IPS DF 19.7 (cell line): ENCODE data around the gene RNF166.
A peak's percentile ranks its signal among the peaks of the same experiment; 100 is the strongest.
"Not testable (repeated sequence)": the region's sequence is repeated elsewhere in the genome, so short reads cannot be mapped to it uniquely, and the experiment has no call there.

ENCODE experiments used
- DNase-seq: peaks from one replicate; pipeline ENCODE4 v3.0.0-alpha.2; 2013; ENCODE audit warnings: low read depth, low spot score

Gene RNF166

DNA sequence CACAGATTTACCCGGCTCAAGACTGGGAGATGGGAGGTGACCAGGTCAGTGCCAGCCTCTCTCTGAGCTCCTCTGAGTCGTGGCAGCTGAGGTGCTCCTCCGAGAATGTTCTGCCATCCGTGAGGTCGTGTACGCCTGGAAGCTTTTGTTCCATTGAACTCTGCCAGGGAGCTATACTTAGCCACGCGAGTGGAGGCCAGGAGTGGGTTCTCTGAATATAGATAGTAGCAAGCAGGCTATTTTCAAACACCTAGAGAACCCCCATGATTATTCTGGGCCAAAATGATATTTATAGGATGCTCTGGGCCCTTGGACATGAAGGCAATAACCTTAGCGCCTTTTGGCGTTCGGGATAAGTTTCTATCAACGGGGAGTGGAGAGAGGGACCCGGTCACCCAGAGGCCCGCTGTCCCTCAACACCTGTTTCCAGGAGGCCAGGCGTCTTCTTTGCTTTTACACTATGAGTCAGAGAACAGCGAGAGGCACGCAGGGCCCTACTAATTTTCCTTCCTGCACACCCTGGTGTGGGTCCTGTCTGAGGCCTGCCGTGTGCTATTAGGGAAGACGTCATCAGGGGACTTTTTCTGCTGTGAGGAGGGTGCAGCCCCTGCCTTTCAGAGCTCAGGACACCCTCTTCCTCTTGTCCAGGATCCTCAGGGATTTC, 32.4 kb downstream of the RNF166 start:
- DNase-seq: no peak

DNA sequence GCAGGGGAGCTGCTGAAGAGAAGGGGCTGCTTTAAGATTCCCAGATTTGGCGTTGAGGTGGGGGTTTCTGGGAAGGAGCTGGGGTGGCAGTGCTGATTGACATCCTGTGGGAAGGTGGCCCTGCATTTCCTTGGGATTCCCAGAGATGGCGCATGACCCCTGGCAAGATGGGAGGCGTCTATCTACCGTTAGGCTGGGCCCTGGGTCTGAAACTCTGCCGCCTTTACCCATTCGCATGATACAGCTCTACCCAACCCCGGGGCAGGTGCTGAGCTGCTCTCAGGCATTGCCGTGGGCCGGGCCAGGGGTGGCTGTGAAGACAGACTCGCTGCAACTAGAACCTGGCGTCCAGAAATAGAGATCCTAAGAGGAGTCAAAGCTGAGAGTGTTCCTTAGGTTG, 33.4 kb downstream of the RNF166 start:
- peak; percentile 50 for DNase-seq

DNA sequence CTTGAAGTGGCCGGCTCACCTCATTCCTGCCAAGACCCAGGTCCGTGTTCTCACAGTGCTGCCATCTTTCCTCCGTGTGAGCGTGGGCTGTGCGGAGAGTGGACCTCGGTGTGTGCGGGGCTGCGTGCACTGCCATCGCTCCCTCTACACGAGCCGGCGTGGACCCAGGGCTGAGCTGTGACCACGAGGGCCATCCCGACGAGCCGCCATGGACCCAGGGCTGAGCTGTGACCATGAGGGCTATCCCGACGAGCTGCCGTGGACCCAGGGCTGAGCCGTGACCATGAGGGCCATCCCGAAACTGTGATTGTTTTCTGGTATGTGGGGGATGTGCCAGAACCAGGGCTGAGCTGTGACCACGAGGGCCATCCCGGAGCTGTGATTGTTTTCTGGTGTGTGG, 34.4 kb downstream of the RNF166 start:
- no peak for DNase-seq

DNA sequence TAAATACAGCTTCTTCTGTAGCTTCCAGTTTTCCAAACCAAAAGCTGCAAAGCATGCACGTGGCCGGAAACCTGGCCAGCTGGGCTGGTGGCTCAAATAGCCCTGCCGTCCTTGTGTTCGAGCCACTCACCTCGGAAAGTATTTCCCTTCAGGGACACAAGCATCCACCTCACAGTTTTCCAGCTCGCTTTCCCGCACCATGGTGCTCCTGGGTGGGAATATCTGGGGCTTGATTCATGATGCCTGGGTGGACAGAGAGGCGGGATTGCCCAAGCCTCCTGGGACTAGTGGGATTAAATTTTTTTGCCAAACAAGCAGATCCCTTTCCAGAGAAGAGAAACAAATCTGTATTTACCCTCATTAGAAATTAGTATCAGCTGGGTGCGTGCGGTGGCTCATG, 36.2 kb downstream of the RNF166 start:
- no peak for DNase-seq

DNA sequence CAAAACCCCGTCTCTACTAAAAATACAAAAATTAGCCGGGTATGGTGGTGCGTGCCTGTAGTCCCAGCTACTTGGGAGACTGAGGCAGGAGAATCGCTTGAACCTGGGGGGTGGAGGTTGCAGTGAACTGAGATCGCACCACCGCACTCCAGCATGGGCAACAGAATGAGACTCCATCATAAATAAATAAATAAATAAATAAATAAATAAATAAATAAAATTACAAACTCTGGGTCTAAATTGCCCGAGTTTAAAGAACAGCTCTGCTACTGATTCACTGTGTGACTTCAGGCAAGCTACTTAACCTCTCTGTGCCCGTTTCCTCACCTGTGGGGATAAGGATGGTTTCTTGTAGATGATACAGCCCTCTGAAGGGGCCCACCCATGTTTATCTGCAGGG, 36.7 kb downstream of the RNF166 start:
- DNase-seq: not testable (repeated sequence)

DNA sequence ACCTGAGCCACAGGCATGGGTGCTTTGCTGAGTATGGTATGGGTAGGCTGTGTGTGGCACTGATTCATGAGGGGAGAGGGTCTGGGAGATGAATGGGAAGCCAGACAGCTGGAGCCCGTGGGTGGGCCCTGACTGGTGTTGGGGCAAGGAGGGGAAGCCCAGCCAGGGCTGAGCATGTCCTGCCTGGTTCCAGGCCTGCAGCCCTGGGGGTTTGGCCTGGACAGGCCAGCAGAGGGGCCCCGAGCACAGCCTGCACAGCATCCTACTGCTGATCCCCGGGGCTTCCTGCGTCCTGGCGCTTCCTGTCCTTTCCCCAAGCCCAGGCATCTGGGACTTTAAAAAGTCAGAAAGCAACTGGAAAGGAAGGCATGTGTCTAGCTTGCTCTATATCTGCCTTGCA, 38.7 kb downstream of the RNF166 start:
- DNase-seq: no peak

DNA sequence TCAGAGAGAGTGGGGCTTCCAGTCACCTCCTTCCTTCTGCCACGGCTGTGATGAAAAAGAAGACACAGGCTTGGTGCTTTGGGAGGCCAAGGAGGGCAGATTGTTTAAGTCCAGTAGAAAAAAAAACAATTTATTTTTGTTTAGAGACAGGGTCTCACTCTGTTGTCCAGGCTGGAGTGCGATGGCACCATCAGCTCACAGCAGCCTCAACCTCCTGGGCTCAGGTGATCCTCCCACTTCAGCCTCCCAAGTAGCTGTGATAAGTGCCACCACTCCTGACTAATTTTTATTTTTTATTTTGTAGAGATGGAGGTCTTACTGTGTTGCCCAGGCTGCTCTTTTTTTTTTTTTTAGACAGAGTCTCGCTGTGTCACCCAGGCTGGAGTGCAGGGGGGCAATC, 40.6 kb downstream of the RNF166 start:
- no peak for DNase-seq

DNA sequence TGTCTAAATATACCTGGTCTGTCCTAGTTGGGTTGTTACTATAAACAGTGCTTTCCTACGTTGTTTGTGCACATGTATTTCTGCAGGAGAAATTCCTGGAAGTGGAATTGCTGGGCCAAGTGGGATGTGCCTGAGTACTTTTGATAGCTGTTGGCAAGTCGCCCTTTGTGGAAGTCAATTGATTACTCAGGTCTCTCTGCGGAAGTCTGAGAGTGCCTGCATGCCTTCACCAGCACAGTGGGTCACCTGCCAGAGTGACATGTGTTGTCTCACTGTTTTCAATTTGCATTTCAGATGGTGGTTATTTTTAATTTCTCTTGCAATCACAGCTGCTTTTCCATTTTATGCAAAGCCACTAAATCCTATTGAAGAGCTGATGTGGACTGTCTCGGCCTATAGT, 41.1 kb downstream of the RNF166 start:
- DNase-seq: no peak

DNA sequence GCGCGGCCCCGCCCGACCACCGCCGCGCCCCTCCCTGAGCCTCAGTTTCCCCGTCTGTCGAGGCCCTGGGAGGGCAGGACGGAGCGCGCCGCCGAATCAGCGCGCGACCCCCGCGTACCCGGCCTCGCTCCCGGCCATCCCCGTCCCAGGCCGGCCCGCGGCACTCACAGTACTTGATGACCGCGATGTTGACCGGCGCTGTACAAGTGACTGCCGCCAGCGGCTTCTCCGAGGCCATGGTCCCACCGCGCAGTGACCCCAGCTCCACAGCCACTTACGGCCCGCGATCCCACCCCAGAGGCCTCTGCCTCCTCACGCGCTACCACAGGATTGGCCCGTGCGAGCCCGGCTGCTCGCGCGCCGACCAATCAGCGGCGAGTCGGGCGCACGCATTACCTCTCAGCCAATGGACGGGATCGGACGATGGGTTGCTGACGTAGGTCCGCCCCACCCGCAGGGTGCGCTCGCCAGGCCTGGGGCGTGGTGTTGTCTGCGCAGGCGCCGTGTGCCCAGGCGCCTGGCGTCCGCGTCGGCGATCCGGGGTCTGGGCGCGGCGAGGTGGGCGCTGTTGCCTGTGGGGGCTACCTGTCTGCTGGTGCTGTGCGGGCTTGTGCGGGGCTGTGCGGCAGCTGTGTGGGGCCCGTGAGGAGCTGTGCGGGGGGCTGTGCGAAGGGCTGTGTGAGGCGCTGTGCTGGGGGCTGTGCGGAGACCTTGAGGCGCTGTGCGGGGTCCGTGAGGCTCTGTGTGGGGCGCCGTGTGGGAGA, 43.2 kb downstream of the RNF166 start, which contains the start of gene MVD:
MVD (minus strand) TSS at position 249 of the 764 bp plus-strand sequence; CDS start at position 238, 11 bp downstream.
- DNase-seq: peak; percentile 92

DNA sequence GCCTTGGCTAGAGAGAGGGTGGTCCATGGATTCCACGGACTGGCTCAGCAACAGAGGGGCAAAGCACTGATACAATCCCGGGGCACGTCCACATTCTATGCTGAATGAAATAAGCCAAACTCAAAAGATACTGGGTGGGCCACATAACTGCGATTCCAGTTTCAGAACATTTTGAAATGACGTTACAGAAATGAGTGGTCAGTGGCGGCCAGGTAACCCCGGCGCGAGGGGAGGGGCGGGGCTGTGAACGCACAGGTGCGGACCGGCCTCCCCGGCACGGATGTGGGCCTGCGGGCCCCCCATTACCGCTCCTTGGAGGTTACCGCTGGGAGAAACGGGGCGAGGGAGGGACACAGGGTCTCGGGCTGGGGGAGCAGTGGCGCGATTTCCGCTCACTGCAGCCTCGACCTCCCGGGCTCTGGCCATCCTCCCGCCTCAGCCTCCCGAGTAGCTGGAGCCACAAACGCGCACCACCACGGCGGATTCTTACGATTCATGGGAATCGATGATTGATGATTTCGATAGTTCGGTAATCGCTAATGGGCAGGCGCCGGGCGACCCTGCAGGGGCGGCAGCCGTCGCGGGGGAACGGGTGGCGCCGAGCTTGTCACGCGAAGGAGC, 43.9 kb downstream of the RNF166 start:
- no peak for DNase-seq

DNA sequence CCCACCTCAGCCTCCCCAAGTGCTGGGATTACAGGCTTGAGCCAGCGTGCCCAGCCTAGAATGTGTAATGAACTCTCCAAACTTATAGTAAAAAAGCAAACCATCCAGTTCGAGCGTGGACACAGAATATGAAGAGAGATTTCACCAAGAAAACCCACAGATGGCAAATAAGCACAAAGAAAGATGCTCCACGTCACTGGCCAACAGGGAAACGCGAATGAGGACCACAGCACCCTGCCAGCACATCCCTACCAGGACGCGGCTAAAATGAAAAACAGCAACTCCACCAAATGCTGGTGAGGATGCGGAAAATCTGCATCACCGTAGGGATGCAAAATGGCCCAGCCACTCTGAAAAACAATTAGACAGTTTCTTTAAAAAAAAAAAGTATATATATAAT, 44.7 kb downstream of the RNF166 start:
- DNase-seq: no peak

DNA sequence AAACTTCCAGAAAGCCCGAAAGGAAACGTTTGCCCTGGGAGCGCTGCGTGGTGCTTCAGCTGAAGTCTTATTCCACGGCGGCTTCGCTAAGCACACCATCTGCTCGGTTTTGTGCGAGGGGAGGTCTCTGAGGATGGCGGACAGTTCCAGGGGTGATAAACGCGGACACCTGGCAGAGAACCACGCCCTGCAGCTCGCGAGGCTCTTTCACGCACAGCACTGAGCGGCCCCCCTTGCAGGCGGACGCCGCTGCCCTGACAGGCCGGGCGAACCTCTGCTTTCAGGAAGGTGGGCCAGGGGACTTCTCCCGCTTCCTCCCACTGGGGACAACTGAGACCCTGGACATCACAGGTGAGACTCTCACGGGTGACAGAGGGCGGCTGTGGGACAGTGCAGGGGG, 47.0 kb downstream of the RNF166 start:
- no peak for DNase-seq

DNA sequence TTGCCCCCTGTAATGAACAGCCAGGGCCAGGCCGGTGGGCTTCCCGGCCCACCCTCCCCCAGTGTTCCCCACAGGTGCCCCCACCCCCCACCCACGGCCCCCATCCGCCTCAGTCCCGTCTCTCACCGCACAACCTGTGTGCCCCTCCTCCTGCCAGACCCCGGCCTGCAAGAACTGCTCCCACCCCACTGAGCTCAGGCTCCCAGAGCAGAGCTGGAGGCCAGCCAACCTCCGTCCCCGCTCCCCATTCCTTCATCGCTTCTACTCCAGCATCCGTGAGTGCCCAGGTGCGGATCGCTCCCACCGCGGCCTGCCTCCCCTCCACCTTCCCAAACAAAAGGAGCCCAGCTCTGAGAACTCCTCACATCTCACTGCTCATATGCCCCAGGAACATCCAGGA, 47.5 kb downstream of the RNF166 start:
- no peak for DNase-seq

DNA sequence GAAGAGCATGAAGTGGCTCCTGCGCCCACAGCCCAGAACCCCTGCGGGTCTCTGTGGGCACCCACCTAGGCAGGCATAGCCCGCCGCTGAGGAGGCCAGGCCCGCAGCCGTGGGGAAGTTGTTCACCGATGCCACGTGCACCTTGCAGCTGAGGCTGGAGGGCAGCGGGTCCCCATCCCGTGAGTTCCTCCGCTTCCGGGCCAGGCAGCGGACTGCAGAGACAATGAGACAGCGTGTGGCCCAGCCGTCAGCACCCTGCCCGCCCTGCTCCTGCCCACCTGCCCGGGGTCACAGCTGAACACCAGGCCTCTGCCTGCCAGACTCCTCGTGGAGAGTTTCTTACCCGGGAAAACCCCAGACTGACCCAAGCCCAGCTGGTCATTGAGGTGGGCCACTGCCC, 48.8 kb downstream of the RNF166 start:
- no peak for DNase-seq

DNA sequence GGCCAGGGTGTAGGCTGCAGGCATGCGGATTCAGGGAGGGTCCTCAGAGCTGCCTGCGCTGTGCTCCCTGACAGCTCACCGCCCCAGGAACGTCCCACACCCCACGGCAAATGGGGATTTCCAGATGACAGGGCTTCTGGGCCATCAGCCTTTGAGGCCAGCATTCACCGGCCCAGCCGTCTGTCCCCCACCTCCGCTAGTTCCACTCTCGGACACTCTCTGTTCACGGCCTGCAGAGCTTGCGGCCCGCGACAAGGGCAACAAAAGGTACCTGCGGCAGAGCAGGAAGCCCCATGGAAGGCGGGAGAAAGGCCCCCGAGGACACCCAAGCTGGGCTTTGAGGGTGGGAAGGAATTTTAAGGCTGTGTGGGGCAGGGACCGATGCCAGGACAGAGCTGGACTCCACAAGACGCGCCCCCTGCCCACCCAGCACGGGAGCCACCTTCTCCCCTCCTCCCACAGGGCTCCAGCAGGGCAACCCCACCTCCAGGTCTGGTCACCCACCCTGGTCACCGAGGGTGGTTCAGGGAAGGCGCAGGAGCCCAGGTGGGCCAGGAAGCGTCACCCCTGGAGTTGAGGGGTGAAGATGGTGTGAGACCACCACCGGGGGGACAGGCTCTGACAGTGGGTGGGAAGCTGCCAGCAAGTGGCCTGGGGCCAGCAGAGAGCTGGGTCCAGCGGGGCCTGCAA, 49.8 kb downstream of the RNF166 start:
- DNase-seq: no peak

DNA sequence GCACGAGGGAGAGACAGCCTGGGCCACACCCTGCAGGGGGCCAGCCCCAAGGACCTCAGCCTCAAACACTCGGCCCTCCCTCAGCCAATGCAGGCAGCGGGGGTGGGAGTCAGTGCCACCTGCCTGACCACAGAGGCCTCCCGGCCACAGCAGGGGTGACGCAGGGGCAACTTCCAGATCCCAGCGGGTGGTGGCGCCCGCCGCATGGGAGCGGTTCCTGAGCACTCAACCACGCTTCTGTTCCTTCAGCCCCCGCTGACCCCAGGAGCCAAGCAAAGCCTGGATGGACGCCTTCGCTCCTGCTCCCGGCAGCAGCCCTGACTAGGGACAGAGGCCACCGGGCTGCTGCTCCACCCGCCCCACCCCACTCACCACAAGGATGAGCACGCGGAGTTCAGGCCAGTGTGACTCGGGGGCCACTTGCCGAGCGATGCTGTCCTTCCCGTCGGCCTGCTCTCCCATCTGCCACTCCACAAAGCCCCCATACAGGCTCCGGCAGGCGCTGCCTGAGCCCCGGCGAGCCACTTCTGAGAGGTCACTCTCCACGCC, 50.4 kb downstream of the RNF166 start:
- no peak for DNase-seq

DNA sequence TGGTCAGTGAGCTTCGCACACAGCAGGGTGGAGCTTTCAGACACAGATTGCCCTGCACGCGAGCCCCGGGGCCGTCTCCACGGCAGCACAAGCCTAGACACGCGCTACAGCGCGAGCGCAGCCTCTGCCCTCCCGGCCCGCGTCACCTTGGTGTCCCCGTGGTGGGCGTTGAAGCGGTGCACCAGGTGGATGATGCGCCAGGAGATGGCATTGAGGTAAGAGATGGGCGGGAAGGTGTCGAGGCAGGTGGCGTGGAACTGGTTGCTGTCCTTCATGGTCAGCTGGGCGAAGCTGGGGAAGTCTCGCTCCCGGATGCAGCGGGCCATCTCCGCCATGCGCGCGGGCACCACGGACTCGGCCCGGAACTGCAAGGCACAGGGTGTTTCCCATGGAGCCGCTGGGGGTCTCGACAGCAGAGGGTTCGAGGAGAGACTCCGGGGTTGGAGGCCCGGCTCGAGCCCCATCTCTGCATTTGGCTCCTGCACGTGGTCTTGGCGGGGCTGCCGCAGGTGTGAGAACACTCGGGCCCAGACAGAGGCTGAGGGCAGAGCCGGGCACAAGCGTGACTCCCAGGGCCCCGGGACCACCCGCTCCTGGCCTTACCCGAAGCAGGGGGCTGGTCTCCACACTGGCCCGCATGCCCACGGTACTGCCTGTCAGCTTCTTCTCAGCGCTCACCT, 51.0 kb downstream of the RNF166 start:
- DNase-seq: no peak

DNA sequence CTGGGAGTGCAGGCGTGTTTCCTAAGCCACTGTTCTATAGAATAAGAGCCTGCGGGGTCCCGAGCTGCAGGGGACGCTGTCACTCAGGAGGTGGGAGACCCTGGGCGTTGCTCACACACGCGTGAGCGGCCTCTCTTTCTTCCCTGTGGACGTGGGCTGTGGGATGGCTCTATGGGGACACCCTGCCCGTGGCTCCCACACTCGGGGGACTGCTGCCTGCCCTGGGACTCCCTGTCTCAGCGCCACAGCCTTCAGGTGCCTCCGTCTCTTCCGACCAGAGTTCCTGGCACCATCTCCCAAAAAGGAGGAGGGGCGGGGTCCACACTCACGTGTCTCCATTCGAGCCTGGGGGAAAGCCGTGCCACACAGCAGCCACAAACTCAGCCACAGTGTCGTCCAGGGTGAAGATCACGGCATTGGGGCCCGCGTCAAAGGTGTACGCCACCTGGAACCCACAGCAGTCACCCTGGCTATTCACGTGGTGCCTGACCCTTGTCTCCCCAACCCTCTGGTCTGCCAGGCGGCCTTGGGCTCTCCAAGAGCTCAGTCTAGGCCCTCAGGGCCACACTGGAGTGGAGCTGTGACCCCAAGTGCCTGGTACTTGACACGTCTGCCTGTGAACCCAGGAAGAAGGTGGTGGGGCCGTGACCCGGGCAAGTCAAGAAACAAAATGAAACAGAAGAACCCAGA, 51.7 kb downstream of the RNF166 start:
- no peak for DNase-seq

DNA sequence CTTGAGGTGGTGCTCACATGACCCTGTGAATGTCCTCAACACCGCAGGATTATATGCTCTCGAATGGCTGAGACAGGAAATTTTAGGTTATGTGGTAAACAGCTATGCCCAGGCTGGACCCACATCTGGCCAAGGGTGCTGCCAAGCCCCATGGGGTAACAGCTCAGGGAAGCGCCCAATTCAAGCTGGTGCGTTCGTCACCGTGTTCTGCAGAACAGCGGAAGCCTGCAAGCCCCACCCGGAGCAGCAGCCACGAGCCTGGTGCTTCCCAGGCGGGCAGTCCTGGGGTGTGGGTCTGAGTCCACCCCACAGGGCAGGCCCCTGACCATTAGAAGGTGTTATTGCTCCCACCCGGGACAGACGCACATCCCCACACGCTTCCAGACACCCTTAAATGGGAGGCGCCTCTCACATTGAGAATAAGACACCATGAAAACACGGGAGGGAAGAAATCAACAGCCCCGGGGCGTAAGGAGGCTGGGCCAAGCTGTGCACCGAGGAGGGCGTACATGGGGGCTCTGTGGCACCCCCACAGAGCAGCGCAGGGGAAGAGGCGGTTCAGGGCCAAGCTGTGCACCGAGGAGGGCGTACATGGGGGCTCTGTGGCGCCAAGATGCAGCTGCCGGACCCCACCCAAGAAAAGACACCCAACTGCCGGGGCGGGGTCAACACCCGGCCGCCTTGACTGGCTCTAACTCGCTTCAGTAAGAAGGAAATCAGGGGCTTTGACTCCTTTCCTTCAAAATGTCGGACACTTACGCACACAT, 52.4 kb downstream of the RNF166 start:
- DNase-seq: no peak

DNA sequence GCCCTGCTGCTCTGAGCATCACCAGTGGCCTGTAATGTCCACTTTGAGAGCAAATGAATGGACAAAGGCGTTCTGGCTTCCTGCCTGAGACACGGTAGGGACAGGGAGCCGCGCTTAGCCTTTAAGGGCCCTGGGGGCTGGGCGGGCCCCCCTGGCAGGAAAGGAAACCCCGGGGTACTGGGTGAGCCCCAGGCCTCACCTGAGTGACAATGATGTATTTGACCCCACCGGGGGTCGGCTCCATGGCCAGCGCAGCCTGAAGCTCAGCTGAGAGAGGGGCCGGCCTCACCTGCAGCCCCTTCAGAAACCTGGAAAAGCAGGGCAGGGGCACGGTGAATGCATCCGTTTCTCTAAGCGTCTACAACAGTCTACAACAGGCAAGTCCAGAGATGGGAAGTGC, 53.1 kb downstream of the RNF166 start:
- no peak for DNase-seq
